Dorsolateral prefrontal cortex (tissue), 118 donors: ENCODE data around the gene C10orf53. TPM values are rescaled to one million over a fixed set of nuclear protein-coding genes. Genes with fewer than 3 reads are reported as not detected.

Source experiments
- total RNA-seq, 120 experiments: library from RNA; stranded (reverse); gene quantifications; one replicate each; pipeline versions ENCODE4 v1.2.3 to v1.2.4, GENCODE V29; 2022

Gene C10orf53
- total RNA-seq, 120 experiments from 2014 or later = 0.16 to 0.73 (median 0.24) TPM; not detected in 110

Other genes with a start within 250 kb of the C10orf53 start
- gene ERCC6, start 140.5 kb upstream of the C10orf53 start, total RNA-seq = 10 to 100 TPM; 22.7 to 64.4 (median 38.8) TPM
- gene SLC18A3, start 69.3 kb upstream of the C10orf53 start, total RNA-seq = not detected
- not detected for gene CHAT, start 65.6 kb upstream of the C10orf53 start, total RNA-seq
- 100 to 1,000 TPM in 37 of 120 experiments, 10 to 100 TPM in 83; 33.8 to 121 (median 91.9) TPM for gene OGDHL, start 82.7 kb downstream of the C10orf53 start, total RNA-seq